ENCODE results near the gene CD22.

The CD22 gene

DNA sequence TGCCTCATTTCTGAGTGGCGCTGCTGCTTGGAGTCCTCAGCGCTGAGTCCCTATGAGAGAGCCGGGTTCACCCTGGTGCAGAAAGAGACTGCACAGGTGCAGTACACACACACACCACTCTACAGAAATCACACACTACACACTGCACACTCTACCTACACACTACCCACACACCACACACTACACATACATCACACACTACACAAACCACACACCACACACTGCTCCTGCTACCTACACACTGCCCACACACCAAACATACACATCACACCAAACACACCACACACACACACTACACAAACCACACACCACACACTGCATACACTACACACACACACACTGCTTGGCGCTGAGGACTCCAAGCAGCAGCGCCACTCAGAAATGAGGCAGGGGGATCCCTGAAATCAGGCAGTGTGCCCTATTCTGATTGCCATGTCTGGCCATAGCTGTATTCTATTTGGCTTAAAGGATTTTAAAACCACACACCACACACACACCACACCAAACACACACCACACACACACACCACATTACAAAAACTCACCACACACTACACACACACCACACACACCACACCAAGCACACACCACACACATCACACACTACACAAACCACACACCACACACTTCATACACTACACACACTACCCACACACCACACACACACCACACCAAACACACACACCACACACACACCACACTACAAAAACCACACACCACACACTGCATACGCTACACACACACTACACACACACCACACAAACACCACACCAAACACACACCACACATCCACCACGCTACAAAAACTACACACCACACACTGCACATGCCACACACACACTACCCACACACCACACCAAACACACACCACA lies 32.1 kb upstream of the CD22 start:
- no peak for DNase-seq

- no peak for DNase-seq
These were observed 31.5 kb upstream of the CD22 start for GRCh38 chr19:35297515-35297848.

GRCh38 chr19:35297922-35298321 lies 31.1 kb upstream of the CD22 start:
- no peak for DNase-seq

GRCh38 chr19:35298561-35298972 lies 30.4 kb upstream of the CD22 start:
- no peak for DNase-seq

- DNase-seq: no peak
These were observed 29.3 kb upstream of the CD22 start for GRCh38 chr19:35299523-35300338.

GRCh38 chr19:35300339-35300649 lies 28.7 kb upstream of the CD22 start:
- DNase-seq: no peak

GRCh38 chr19:35301961-35302360 lies 27.0 kb upstream of the CD22 start:
- no peak for DNase-seq

- no peak for DNase-seq
These were observed 26.5 kb upstream of the CD22 start for GRCh38 chr19:35302446-35302845.

DNA sequence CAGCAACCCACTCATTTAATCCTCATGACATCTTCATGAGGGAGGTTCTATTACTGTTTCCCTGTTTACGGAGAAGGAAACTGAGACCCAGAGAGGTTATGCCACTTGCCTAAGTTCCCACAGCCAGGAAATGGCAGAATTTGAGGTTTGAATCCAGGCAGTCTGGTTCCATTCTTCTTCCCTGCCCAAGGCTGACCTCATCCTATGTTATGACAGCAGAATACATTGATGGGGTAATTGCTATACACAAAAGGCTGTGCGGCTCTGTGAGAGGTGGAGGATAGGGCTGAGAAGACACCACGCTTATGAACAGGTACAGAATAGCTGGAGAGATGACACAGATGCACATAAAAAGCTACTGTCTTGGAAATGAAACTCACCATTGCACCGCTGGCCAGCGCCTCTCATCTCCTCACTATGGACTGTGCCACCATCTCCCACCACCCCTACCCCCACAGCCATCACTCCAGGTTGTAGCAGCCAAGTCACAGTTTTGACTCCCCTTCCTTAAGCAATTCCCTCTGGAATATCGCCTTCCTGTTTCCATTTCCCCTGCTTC lies 25.6 kb upstream of the CD22 start:
- no peak for DNase-seq

DNA sequence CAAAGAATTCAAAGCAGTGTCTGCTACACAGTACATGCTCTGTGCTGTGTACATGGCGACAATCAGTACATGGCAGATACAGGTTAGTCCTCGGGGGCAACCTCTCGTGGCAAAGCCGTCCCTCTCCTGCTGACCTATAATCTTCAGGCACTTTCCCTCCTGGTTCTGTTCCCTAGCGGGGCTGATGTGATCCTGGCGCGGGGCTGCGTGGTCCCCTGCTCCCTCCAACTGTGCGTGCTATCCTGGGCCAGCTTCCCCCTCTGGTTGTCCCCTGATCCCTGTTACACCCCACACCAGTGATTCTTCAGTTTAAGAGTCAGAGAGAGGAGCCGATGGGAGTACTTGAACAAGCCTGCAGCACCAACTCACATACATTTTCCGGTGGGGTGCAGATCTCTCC lies 25.0 kb upstream of the CD22 start:
- no peak for DNase-seq

DNA sequence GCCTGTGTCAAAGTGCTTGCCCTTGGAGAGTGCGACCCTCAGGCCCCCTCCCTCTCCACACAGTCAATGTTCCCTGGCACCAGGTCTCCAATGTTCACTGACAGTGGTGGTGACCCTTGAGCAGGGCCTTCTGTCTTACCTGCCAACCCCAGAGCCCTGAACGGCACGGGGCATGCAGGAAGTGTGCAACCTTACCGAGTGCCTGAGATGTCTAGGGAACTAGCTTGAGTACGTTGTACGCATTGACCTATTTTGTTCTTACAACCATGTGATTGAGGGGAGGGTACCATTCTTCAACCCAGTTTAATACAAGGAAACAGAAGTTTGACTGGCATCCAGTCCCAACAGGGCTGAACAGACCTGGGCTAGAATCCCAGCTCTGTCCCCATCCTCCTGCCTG lies 23.8 kb upstream of the CD22 start:
- DNase-seq: no peak

- no peak for DNase-seq
These were observed 22.3 kb upstream of the CD22 start for GRCh38 chr19:35306473-35307246.

DNA sequence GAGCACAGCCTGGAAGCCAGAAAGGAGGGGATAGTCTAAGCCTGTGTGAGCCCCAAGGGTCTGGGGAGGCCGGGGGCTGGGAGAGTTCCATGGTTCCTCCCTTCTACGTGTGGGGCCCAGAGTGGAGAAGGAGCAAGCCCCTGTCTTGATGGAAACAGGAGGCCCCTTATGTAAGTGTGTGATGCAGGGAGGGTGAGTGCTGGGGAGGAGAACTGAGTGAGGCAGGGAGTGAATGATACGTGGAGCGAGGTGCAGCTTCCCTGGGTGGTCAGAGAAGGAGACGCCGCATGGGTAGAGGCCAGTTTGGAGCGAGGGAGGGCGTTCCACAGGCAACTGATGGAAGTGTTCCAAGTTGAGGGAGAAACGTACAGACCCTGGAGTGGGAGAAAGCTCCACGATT lies 21.1 kb upstream of the CD22 start:
- no peak for DNase-seq

GRCh38 chr19:35308910-35309309 lies 20.1 kb upstream of the CD22 start:
- no peak for DNase-seq

GRCh38 chr19:35309481-35310279 lies 19.3 kb upstream of the CD22 start:
- DNase-seq: no peak

DNA sequence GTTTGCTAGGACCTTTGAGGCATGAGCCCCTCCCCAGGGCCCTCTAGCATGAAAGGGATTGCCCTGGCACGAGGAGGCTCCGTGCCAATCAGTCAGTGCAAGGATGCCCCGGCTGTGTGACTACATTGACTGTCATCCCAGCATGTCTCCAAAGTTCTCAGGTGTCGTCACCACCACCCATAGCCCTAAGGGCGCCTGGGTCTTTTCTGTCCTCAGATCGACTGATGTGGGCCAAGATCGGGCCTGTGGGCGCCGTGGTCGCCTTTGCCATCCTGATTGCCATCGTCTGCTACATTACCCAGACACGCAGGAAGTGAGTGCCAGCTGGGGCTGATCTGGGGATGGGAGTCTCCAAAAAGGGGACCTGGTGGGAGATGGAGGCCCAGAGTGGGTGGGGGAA lies 18.7 kb upstream of the CD22 start:
- DNase-seq: no peak

DNA sequence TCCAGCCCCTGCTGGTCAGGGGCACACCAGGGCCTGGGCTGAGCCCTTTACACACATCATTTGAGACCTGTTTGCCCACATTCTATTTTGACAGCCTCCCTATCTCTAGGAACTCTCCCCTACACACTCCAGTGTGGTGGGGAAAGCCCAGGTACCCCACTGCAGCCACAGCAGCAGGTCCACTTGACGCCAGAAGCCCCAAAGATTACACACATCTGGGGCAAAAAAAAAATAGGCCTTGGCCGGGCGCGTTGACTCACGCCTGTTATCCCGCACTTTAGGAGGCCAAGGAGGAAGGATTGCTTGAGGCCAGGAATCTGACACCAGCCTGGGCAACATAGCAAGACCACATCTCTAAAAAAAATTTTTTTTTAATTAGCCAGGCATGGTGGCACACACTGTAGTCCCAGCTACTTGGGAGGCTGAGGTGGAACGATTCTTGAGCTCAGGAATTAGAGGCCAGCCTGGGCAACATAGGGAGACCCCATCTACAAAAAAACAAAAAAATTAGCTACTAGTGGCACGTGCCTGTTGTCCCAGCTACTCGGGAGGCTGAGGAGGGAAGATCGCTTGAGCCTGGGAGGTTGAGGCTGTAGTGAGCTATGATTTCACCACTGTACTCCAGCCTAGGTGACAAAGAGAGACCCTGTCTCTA lies 18.0 kb upstream of the CD22 start:
- no peak for DNase-seq

DNA sequence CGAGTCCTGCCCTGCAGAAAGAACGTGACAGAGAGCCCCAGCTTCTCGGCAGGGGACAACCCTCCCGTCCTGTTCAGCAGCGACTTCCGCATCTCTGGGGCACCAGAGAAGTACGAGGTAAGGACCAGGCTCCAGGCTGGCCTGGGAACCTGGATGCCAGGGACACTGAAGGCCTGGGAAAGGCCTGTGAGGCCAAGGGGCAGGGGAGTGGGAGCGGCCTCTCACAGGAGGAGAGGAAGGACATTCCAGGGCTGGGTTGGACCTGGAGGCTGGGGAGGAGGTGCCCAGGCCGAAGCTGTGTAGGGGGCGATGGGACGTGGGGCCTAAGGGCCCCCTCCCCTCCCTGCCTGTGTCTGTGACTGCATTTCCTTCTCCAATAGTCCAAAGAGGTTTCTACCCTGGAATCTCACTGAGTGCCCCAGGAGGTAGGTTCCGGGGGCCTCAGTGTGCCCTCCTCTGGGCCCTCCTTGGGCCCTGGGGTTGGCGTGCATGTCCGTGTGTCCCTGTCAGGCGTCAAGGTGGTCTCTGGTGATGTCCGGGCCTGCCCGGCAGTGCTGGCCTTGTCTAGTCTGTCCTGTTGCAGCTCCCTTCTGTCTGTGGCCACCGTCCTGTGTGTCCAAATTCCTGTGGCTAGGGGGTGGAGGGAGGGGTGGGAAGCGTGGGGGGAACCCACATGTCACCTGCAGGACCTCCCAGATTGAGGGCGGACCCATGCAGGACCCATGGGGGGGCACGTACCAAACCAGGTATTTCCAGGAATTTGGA lies 16.9 kb upstream of the CD22 start:
- DNase-seq: no peak

DNA sequence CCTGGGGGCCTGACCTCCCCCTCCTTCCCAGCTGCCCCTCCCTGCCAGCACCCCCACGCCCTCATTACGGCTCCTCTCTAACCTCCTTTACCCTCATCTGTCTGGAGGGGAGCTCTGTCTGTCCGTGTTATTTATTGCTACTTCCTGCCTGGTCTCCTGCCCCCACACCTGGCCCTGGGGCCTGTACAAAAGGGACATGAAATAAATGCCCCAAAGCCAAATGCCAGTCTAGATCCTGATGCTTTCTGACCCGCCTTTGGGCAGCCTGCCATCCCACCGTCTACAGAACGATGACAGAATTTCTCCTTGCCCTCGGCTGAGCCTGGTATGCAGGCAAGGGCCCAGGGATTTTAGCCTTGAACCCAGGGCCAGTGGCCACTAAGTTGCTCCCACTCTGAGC lies 15.4 kb upstream of the CD22 start:
- DNase-seq: no peak

- DNase-seq: no peak
These were observed 15.0 kb upstream of the CD22 start for GRCh38 chr19:35314031-35314430.

DNA sequence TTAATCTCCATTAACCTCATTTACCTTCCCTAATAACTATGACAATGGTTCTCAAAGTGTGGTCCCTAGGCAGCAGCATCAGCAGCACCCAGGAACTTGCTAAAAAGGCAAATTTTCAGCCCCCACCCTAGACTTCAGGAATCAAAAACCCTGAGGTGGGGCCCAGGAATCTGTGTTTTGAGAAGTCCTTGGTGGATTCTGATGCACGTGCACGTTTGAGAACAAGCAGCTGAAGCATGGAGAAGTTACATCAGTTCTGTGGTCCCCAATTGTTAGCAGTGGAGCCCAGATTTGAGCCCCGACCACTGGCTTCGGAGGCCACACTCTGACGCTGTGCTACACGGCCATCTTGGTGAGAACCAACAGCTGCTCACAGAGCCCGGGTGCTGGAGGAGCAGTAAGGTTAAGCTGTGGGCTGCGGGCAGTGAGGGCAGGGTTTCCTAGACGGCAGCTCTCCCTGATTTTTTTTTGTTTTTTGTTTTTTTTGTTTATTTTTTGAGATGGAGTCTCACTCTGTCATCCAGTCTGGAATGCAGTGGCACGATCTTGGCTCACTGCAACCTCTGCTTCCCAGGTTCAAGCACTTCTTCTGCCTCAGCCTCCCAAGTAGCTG lies 14.0 kb upstream of the CD22 start:
- no peak for DNase-seq
